Mesodermal cell (in vitro differentiated cells): ENCODE measurements around the gene ZNF827.

Experiments used
- H3K27ac ChIP-seq: 2 replicates; pipeline ENCODE4 v1.7.0; 2013; ENCODE audit warnings: mild to moderate bottlenecking, low read depth, low read length, moderate library complexity; ENCODE audit not compliant: severe bottlenecking
- H3K36me3 ChIP-seq: 2 replicates; pipeline ENCODE4 v1.7.1; 2013; ENCODE audit warnings: mild to moderate bottlenecking, low read length, moderate library complexity; ENCODE audit not compliant: control insufficient read depth, insufficient read depth
- H3K4me1 ChIP-seq: one replicate; pipeline ENCODE4 v1.7.1; 2013; ENCODE audit warnings: mild to moderate bottlenecking, low read length; ENCODE audit not compliant: insufficient read depth, control insufficient read depth, poor library complexity, severe bottlenecking
- H3K4me3 ChIP-seq: 2 replicates; pipeline ENCODE4 v1.7.0; 2013; ENCODE audit warnings: low read length, control low read depth, mild to moderate bottlenecking; ENCODE audit not compliant: insufficient read depth, poor library complexity, severe bottlenecking; ENCODE audit errors: extremely low read depth
- H3K9me3 ChIP-seq: 2 replicates; pipeline ENCODE4 v1.7.1; 2013; ENCODE audit warnings: mild to moderate bottlenecking, low read length, moderate library complexity; ENCODE audit not compliant: control insufficient read depth
- WGBS, 2 experiments: methylation state at CpG; one replicate each; pipeline ENCODE4 v1.1.5; 2013; ENCODE audit warnings: missing lambda C conversion rate in 2 of 2; ENCODE audit not compliant: insufficient coverage in 2 of 2; 5-methylcytosine and 5-hydroxymethylcytosine counted together

The ZNF827 gene

GRCh38 chr4:145760961-145761929 lies 177.4 kb downstream of the ZNF827 start:
- Histone ChIP-seq H3K4me1 (peaks cover 4% of the 10 kb centered on the region), H3K4me3 (no peak overlapping the region), H3K36me3 (peaks cover 62% of the 10 kb centered on the region), H3K9me3 (no peaks in the 10 kb centered on the region), H3K27ac (no peak overlapping the region)
- 96% methylated on average over 43 to 47 of the region's 49 CpGs for WGBS, 2 experiments

GRCh38 chr4:145760176-145760575 lies 178.4 kb downstream of the ZNF827 start:
- no peak overlapping the region for H3K4me3 ChIP-seq
- no peaks in the 10 kb centered on the region for H3K4me1 ChIP-seq
- H3K36me3 ChIP-seq = peaks cover 53% of the 10 kb centered on the region
- H3K9me3 ChIP-seq = no peaks in the 10 kb centered on the region
- H3K27ac ChIP-seq = no peak overlapping the region
- 97 to 100% methylated on average over 4 to 5 of the region's 8 CpGs for WGBS, 2 experiments

GRCh38 chr4:145757188-145757587 lies 181.4 kb downstream of the ZNF827 start:
- Histone ChIP-seq H3K9me3 (no peaks in the 10 kb centered on the region), H3K4me3 (no peak overlapping the region), H3K4me1 (no peaks in the 10 kb centered on the region), H3K27ac (no peak overlapping the region), H3K36me3 (peaks cover 25% of the 10 kb centered on the region)
- WGBS, 2 experiments = no CpG with 5 or more reads among the region's 1 CpG

GRCh38 chr4:145756244-145756643 lies 182.4 kb downstream of the ZNF827 start:
- Histone ChIP-seq H3K4me3 (no peak overlapping the region), H3K4me1 (no peaks in the 10 kb centered on the region), H3K36me3 (peaks cover 16% of the 10 kb centered on the region), H3K9me3 (no peaks in the 10 kb centered on the region), H3K27ac (no peak overlapping the region)
- 100% methylated on average over 1 of the region's 1 CpG; no CpG with 5 or more reads in 1 of the 2 experiments for WGBS, 2 experiments

- Histone ChIP-seq H3K9me3 (no peaks in the 10 kb centered on the region), H3K27ac (no peak overlapping the region), H3K4me3 (no peak overlapping the region), H3K36me3 (peaks cover 12% of the 10 kb centered on the region), H3K4me1 (no peaks in the 10 kb centered on the region)
- WGBS, 2 experiments = no CpG with 5 or more reads among the region's 2 CpGs
Measured at GRCh38 chr4:145755802-145756201, 182.8 kb downstream of the ZNF827 start.

GRCh38 chr4:145743641-145744040 lies 195.0 kb downstream of the ZNF827 start:
- Histone ChIP-seq H3K4me3 (no peak overlapping the region), H3K36me3 (no peaks in the 10 kb centered on the region), H3K27ac (no peak overlapping the region), H3K9me3 (no peaks in the 10 kb centered on the region), H3K4me1 (peaks cover 6% of the 10 kb centered on the region)
- whole genome bisulfite sequencing, 2 experiments = 100% methylated on average over 1 of the region's 2 CpGs; no CpG with 5 or more reads in 1 of the 2 experiments

GRCh38 chr4:145740806-145741205 lies 197.8 kb downstream of the ZNF827 start:
- H3K4me1 ChIP-seq = peaks cover 18% of the 10 kb centered on the region
- H3K9me3 ChIP-seq = no peaks in the 10 kb centered on the region
- 80% methylated on average over 1 of the region's 2 CpGs; no CpG with 5 or more reads in 1 of the 2 experiments for WGBS, 2 experiments
- peak overlapping the region; percentile 13 for H3K27ac ChIP-seq
- no peak overlapping the region for H3K4me3 ChIP-seq
- no peaks in the 10 kb centered on the region for H3K36me3 ChIP-seq

GRCh38 chr4:145739845-145740244 lies 198.8 kb downstream of the ZNF827 start:
- Histone ChIP-seq H3K9me3 (no peaks in the 10 kb centered on the region), H3K36me3 (no peaks in the 10 kb centered on the region), H3K4me3 (no peak overlapping the region), H3K4me1 (peaks cover 25% of the 10 kb centered on the region), H3K27ac (no peak overlapping the region)
- 86 to 96% methylated on average over 4 to 5 of the region's 5 CpGs for WGBS, 2 experiments

- Histone ChIP-seq H3K4me3 (no peak overlapping the region), H3K4me1 (peaks cover 43% of the 10 kb centered on the region), H3K36me3 (no peaks in the 10 kb centered on the region), H3K9me3 (no peaks in the 10 kb centered on the region), H3K27ac (peak overlapping the region; percentile 99)
- WGBS, 2 experiments = 86 to 94% methylated on average over 8 to 9 of the region's 9 CpGs
Measured at GRCh38 chr4:145736241-145736831, 202.3 kb downstream of the ZNF827 start.

- Histone ChIP-seq H3K4me3 (no peak overlapping the region), H3K27ac (peak overlapping the region; percentile 99), H3K36me3 (no peaks in the 10 kb centered on the region), H3K9me3 (no peaks in the 10 kb centered on the region), H3K4me1 (peaks cover 38% of the 10 kb centered on the region)
- WGBS, 2 experiments = 80% methylated on average over 1 of the region's 4 CpGs; no CpG with 5 or more reads in 1 of the 2 experiments
Measured at GRCh38 chr4:145735827-145736226, 202.8 kb downstream of the ZNF827 start.

GRCh38 chr4:145735347-145735675 lies 203.3 kb downstream of the ZNF827 start:
- H3K4me1 ChIP-seq = peaks cover 38% of the 10 kb centered on the region
- no peak overlapping the region for H3K4me3 ChIP-seq
- WGBS, 2 experiments = 39 to 53% methylated on average over 2 of the region's 2 CpGs
- no peaks in the 10 kb centered on the region for H3K36me3 ChIP-seq
- no peaks in the 10 kb centered on the region for H3K9me3 ChIP-seq
- H3K27ac ChIP-seq = peak overlapping the region; percentile 99
